SK-N-SH (cell line): Measurements from ENCODE around the gene ACOX2.

ENCODE experiments used
- CTCF ChIP-seq: fragments of 200-600 bp; sonication (generic); IDR thresholded peaks from 2 replicates; pipeline ENCODE4 v1.6.1; 2017; ENCODE audit warnings: antibody characterized with exemption, mild to moderate bottlenecking, moderate library complexity
- EZH2phosphoT487 ChIP-seq: fragments of 200-600 bp; sonication (generic); IDR thresholded peaks from 2 replicates; pipeline ENCODE4 v1.6.1; 2017; ENCODE audit warnings: low read depth, mixed run types, mild to moderate bottlenecking, antibody characterized with exemption, moderate library complexity, borderline replicate concordance
- MXI1 ChIP-seq: IDR thresholded peaks from 2 replicates; pipeline ENCODE4 v1.6.1; 2012; ENCODE audit warnings: mild to moderate bottlenecking, low read depth, low read length, improper control_type of control experiment
- POLR2AphosphoS5 ChIP-seq: IDR thresholded peaks from 2 replicates; pipeline ENCODE4 v1.6.1; 2012; ENCODE audit warnings: low read depth, low read length
- TAF1 ChIP-seq: IDR thresholded peaks from 2 replicates; pipeline ENCODE4 v1.6.1; 2012; ENCODE audit warnings: low read depth, mild to moderate bottlenecking, low read length, moderate library complexity, borderline replicate concordance

GRCh38 chr3:58568572-58569286 is 31.7 kb upstream of the ACOX2 start:
- TF ChIP-seq CTCF = peak; percentile 94
- no peak for TF ChIP-seq POLR2AphosphoS5
- TF ChIP-seq MXI1 = no peak
- no peak for TF ChIP-seq EZH2phosphoT487
- TF ChIP-seq TAF1 = no peak
